Measurements from ENCODE around the gene GTF3C5. TPM values are rescaled to one million over a fixed set of nuclear protein-coding genes. Genes with fewer than 3 reads are reported as not detected.
A peak's percentile ranks its signal among the peaks of the same experiment; 100 is the strongest.

Gene GTF3C5
- total and polyA plus RNA-seq, 2 of the 4 experiments (the other 2 are of a cell fraction): 49.1 to 52.3 TPM

DNA sequence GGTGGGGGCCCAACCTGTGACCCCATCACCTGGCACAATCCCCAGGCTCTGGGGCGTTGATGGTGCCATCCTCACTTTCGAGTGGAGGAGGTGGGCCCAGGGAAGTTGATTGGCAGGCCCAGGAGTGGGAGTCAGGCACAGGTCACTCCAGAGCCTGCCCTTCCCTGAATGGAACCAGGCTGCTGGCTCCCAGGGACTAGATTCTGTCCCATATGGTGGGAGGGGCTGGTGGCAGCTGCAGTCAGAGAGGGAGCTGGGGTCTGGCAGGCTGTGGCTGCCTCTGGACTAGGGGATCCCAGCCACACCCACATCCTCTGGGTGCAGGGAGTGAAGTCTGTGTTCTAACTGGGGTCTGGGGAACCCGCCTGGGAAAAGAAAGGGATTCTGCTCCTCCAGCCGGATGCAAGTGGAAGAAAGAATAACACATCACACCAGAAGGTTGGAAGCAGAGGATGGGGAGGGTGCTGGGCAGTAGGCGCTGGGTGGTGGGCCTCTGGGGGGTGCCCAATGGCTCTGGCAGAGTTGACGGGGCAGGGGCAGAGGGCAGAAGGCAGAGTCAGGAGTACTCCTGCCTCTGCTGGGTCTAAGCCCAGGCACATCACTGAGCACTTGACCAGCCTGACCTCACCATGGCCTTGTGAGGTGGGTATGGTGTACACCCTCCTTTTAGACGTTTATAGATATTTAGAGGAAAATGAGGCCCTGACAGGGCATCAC, 56.8 kb downstream of the GTF3C5 start:
- intact Hi-C loops (cut with micrococcal nuclease): no loop called here
- Histone ChIP-seq H4K20me1 (ENCODE audit: insufficient read depth, low read length) (no peaks in the 10 kb centered on the region), H3K36me3 (ENCODE audit: control insufficient read depth, insufficient read depth, low read length) (no peaks in the 10 kb centered on the region), H3K27me3 (ENCODE audit: control insufficient read depth, insufficient read depth, low read length) (peaks cover 3% of the 10 kb centered on the region; the same call in 1 of the 2 replicates), H3K79me1 (ENCODE audit: low read depth in 1 of 2, low read length in 2 of 2) (no peaks in the 10 kb centered on the region), H3K4me3 (ENCODE audit: insufficient read depth, low read depth, low read length) (no peak overlapping the region), H2BK5ac (ENCODE audit: low read depth, low read length, poor library complexity, severe bottlenecking) (no peak overlapping the region), H3K56ac (ENCODE audit: extremely low read depth, insufficient read depth, low read length) (no peak overlapping the region), H2AK9ac (replicated peaks; ENCODE audit: low read depth, low read length, poor library complexity) (peak overlapping the region; percentile 16), H3K4ac (ENCODE audit: low read depth, low read length) (no peak overlapping the region), H4K5ac (ENCODE audit: low read depth, low read length) (no peak overlapping the region), H3K4me2 (ENCODE audit: low read depth, low read length) (no peak overlapping the region), H2AK5ac (ENCODE audit: low read depth, low read length) (no peak overlapping the region), H3K9ac (ENCODE audit: low read depth, low read length) (no peak overlapping the region), H4K91ac (ENCODE audit: insufficient read depth, low read depth, low read length) (no peak overlapping the region), H2BK120ac (ENCODE audit: low read depth, low read length) (no peak overlapping the region), H3K4me1 (ENCODE audit: control insufficient read depth, insufficient read depth, low read length) (no peaks in the 10 kb centered on the region), H2AFZ (replicated peaks; ENCODE audit: low read length, poor library complexity) (no peak overlapping the region), H3K14ac (replicated peaks; ENCODE audit: low read depth, low read length) (no peak overlapping the region), H3K27ac (ENCODE audit: insufficient read depth, low read length) (no peak overlapping the region), H3K23ac (ENCODE audit: low read depth, low read length) (no peak overlapping the region), H2BK20ac (ENCODE audit: low read depth, low read length) (no peak overlapping the region), H4K8ac (ENCODE audit: low read depth in 2 of 2, low read length in 2 of 2) (no peak overlapping the region), H3K9me1 (ENCODE audit: insufficient read depth, low read length) (no peaks in the 10 kb centered on the region), H3K18ac (ENCODE audit: low read depth, low read length) (no peak overlapping the region), H3K9me3 (ENCODE audit: control insufficient read depth, insufficient read depth, low read length) (no peaks in the 10 kb centered on the region), H2BK15ac (ENCODE audit: low read depth, low read length) (no peak overlapping the region)
- in situ Hi-C loops (cut with MboI; ENCODE audit: low sequenced_read_pairs): no loop called here
- DNase-seq: no peak
- no peak for TF ChIP-seq CEBPB (IDR thresholded peaks at IDR 0.05; ENCODE audit: low read depth, low read length)
- no peak for TF ChIP-seq RAD21 (IDR thresholded peaks at IDR 0.05; ENCODE audit: low read length)
- no peak for TF ChIP-seq CHD1 (IDR thresholded peaks at IDR 0.05; ENCODE audit: low read depth, low read length)
- no peak for TF ChIP-seq NFE2L2 (IDR thresholded peaks at IDR 0.05; ENCODE audit: low read depth, low read length)
- TF ChIP-seq RFX5 (IDR thresholded peaks at IDR 0.05; ENCODE audit: low read depth, low read length): no peak
- no peak for TF ChIP-seq BHLHE40 (IDR thresholded peaks at IDR 0.05; ENCODE audit: low read depth, low read length)
- TF ChIP-seq, protein P1, sequence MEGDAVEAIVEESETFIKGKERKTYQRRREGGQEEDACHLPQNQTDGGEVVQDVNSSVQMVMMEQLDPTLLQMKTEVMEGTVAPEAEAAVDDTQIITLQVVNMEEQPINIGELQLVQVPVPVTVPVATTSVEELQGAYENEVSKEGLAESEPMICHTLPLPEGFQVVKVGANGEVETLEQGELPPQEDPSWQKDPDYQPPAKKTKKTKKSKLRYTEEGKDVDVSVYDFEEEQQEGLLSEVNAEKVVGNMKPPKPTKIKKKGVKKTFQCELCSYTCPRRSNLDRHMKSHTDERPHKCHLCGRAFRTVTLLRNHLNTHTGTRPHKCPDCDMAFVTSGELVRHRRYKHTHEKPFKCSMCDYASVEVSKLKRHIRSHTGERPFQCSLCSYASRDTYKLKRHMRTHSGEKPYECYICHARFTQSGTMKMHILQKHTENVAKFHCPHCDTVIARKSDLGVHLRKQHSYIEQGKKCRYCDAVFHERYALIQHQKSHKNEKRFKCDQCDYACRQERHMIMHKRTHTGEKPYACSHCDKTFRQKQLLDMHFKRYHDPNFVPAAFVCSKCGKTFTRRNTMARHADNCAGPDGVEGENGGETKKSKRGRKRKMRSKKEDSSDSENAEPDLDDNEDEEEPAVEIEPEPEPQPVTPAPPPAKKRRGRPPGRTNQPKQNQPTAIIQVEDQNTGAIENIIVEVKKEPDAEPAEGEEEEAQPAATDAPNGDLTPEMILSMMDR (conservative IDR thresholded peaks at IDR 0.05; ENCODE audit: low read depth, low read length): no peak
- no peak for TF ChIP-seq MXI1 (IDR thresholded peaks at IDR 0.05; ENCODE audit: borderline replicate concordance, low read depth, low read length)
- no peak for TF ChIP-seq SMC3 (IDR thresholded peaks at IDR 0.05; ENCODE audit: low read depth, low read length)
- TF ChIP-seq MAZ (IDR thresholded peaks at IDR 0.05; ENCODE audit: borderline replicate concordance, low read depth, low read length): no peak
- TF ChIP-seq FOS (IDR thresholded peaks at IDR 0.05; ENCODE audit: low read depth, low read length): no peak
- no peak for TF ChIP-seq RCOR1 (IDR thresholded peaks at IDR 0.05; ENCODE audit: insufficient replicate concordance, low read length)
- TF ChIP-seq MAFK (IDR thresholded peaks at IDR 0.05; ENCODE audit: low read depth, low read length): no peak
- no peak for TF ChIP-seq POLR2A (IDR thresholded peaks at IDR 0.05; ENCODE audit: low read depth, low read length)
- TF ChIP-seq, protein P2, sequence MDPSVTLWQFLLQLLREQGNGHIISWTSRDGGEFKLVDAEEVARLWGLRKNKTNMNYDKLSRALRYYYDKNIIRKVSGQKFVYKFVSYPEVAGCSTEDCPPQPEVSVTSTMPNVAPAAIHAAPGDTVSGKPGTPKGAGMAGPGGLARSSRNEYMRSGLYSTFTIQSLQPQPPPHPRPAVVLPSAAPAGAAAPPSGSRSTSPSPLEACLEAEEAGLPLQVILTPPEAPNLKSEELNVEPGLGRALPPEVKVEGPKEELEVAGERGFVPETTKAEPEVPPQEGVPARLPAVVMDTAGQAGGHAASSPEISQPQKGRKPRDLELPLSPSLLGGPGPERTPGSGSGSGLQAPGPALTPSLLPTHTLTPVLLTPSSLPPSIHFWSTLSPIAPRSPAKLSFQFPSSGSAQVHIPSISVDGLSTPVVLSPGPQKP (IDR thresholded peaks at IDR 0.05; ENCODE audit: borderline replicate concordance, low read depth, low read length): no peak
- TF ChIP-seq, protein P3, sequence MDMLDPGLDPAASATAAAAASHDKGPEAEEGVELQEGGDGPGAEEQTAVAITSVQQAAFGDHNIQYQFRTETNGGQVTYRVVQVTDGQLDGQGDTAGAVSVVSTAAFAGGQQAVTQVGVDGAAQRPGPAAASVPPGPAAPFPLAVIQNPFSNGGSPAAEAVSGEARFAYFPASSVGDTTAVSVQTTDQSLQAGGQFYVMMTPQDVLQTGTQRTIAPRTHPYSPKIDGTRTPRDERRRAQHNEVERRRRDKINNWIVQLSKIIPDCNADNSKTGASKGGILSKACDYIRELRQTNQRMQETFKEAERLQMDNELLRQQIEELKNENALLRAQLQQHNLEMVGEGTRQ (IDR thresholded peaks at IDR 0.05; ENCODE audit: low read depth, low read length): no peak
- CTCF ChIA-PET: interaction anchor here (0.6 to 0.7 kb wide), 2 partner anchors 13 to 289 kb away, joined by 3 to 4 read pairs; no protein-coding TSS in a partner anchor
- ATAC-seq (ENCODE audit: low read depth): no peak
- dilution Hi-C loops (cut with HindIII; ENCODE audit: low sequenced_read_pairs, unreplicated experiment): no loop called here
- BruUV-seq (replicated peaks): no TSS peak
- 60% methylated on average over 1 of the region's 7 CpGs; no CpG with 5 or more reads in 1 of the 2 experiments for WGBS, 2 experiments (ENCODE audit: extremely low coverage in 2 of 2, insufficient read length in 1 of 2)
- POLR2A ChIA-PET (ENCODE audit: unreplicated experiment): no interaction called here
